NCI-H1930 (cell line): ENCODE data around the gene SLC25A45.

Source experiments
- DNase-seq, 2 experiments: peaks; one replicate each; lab custom pipeline; 2025; lab: John Stamatoyannopoulos, UW

Gene SLC25A45

DNA sequence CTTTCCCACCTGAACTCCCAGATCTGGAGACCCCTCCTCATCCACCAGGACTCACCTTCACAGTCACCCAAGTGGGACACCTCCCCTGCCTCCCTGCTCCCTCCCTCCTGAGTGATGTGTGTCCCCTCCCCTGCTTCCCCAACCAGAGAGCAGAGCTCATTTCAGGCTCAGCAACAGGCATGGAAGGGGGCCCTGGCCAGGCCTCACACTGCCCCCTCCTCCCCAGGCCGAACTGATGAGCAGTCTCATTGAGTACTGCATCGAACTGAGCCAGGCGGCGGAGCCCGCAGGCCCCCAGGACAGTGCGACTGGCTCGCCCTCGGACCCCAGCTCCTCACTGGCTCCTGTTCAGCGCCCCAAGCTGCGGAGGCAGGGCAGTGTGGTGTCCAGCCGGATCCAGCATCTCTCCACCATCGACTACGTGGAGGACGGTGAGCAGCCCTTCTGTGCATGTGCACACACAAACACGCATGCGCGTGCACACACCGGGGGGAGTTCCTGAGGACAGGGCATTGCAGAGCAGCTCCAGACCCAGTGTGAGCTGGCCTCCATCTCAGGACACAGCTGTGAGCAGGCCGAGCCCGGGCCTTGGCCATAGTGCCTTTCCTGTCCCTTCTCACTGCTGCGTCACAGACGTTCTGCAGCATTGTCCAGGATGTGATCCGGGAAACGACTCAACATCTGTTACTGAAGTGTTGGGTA lies 22.3 kb upstream of the SLC25A45 start:
- DNase-seq, result no peak

DNA sequence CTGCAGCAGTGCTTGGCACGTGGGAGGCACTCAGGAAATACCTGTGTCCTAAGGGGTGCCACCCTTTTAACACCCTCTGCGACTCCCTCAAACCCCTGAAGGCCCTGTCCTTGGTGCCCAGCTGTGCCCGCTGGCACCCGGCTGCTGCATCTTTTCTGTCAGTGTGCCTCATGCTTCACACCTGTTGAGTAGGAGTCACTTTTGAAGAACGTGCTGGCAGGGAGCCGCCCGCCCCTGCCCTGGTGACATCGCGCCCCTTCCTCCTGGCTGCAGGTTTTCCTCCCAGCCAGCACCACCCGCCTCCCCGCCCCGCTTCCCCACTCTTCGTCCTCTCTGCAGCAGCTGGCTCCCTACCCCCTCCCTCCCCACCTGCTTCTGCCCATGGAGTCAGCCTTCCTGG lies 21.8 kb upstream of the SLC25A45 start:
- DNase-seq, result no peak

- DNase-seq, result no peak
These were observed 21.2 kb upstream of the SLC25A45 start for GRCh38 chr11:65403607-65404121.

- DNase-seq, result no peak
These were observed 20.3 kb upstream of the SLC25A45 start for GRCh38 chr11:65402790-65403189.

- no peak for DNase-seq
These were observed 19.4 kb upstream of the SLC25A45 start for GRCh38 chr11:65401803-65402248.

- no peak for DNase-seq
These were observed 18.8 kb upstream of the SLC25A45 start for GRCh38 chr11:65401073-65401802.

- no peak for DNase-seq
These were observed 18.0 kb upstream of the SLC25A45 start for GRCh38 chr11:65400307-65401072.

DNA sequence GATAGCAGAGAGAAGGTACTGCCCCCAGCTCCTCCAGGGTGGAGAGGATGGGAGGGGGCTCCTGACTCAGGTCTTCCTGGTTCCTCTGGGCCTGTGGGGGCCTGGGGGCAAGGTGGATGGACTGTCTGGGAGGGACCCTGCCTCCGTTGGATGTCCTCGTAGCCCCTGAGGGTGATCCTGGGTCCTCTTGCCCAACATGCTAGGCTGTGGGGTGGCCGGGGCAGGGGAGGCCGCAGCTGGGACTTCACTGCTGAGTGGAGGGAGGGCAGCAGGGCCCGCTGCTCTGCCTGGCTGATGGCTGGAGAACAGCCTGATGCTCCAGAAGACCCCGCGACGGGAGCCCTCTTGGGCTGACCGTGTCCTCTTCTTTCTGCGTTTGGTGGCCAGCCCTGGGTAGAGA lies 17.4 kb upstream of the SLC25A45 start:
- DNase-seq, result no peak

GRCh38 chr11:65399249-65399648 lies 16.8 kb upstream of the SLC25A45 start:
- no peak for DNase-seq

- DNase-seq, result no peak
These were observed 16.0 kb upstream of the SLC25A45 start for GRCh38 chr11:65398362-65398910.

DNA sequence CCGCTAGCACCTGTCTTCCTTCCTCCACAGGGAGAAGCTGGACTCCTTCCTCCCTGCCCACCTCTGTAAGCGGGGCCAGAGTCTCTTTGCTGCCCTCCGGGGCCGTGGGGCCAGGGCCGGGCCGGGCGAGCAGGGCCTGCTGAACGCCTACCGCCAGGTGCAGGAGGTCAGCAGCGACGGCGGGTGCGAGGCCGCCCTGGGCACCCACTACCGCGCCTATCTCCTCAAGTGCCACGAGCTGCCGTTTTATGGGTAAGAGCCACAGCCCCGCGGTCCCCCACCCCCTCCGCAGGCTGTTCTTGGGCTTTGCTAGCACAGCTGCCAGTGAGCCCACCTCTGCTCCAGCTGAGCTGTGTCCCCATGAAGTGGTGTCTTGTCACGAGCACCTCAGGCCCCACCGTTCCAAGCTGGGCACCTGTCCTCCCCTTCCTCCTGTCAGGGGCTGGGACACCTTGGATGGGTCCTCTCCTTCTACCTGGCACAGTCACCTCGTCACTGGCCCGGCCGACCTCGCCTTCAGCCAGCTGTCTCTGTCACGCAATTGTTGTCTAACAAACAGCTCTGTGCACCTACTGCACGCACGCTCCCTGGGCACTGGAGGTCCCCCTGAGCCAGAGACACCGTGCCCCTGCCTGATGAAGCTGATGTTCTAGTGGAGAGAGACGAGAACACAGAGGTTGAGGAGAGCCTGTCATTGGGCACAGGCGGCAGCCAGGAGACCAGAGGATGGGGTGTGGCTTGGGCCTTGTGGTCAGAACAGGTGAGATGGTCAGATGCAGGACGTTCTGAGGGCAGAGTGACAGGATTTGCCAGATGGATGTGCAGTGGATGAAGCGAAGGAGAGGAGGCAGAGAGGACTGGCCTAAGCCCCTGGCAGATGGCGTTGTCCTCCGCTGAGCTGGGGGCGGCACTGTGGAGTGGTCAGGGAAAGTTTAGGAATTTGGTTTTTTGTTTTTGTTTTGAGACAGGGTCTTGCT lies 14.6 kb upstream of the SLC25A45 start:
- DNase-seq, result no peak

DNA sequence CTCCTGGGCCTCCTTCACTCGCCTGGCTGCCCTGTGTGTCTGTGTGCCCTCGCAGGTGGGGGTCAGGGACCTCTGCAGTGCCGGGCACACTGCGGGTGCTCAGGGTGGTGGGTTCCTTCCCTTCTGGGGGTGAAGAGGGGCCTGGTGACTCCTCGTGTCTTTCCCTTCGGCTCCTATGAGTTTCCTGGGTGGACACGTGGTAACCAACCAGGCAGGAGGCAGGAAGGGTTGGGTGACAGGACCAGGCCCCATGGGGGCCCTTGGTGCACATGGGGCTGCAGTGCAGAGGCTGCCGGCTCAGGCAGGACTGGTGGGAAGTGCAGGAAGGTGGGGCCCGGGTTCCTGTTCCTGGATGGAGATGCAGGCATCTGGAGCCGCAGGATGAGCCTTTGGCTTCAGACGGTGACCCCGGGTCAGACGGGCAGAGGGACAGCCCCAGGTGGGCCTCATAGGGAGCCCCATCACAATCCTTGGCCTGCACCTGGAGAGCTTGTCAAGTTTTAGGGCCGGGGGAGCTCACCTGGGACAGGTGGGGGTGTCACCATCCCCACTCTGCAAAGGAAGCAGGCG lies 13.6 kb upstream of the SLC25A45 start:
- no peak for DNase-seq

DNA sequence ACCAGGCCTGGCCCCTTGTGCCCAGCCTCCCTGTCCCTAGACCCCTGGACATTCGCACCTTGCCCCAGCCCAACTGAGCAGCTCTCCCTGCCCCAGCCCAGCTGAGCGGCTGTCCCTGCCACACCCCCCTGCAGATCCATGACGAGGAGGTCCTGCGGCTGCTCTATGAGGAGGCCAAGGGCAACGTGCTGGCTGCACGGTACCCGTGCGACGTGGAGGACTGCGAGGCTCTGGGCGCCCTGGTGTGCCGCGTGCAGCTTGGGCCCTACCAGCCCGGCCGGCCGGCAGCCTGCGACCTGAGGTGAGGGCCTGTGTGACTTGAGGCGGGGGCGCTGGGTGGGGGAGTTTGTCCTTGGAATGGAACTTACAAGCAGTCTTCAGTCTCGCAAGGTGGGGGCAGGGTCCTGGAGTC lies 11.7 kb upstream of the SLC25A45 start:
- no peak for DNase-seq

GRCh38 chr11:65393513-65394079 lies 11.2 kb upstream of the SLC25A45 start:
- no peak for DNase-seq

GRCh38 chr11:65392899-65393298 lies 10.5 kb upstream of the SLC25A45 start:
- DNase-seq, result no peak

DNA sequence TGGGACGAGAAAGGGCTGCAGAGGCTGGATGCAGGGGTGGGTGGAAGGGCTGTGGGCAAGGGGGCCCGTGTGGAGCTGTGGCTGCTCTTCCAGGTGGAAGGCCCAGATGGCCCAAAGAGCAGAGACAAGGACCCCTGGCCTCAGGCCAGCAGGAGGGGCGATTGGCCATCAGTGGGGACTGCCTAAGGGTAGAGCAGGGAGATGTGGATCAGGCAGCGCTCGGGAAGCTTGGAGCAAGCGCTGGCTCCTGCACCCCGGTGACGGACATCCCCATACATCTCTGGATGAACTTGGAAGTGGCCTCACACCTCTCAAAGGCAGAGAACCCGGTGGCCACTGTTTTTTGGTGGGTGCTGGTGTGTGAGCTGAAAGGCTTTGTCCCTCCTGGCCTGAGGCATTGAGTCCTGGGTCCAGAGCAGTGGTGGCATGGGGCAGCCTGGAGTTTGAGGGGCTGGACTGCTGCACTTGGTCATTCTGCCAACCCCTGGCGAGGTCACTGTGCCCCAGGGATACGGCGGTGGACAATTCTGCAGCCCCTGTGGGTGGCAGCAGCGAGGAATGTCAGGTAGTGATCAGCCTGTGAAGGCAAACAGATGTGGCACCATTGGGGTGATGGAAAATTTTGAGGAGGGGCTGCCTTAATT lies 9.9 kb upstream of the SLC25A45 start:
- DNase-seq, result no peak

DNA sequence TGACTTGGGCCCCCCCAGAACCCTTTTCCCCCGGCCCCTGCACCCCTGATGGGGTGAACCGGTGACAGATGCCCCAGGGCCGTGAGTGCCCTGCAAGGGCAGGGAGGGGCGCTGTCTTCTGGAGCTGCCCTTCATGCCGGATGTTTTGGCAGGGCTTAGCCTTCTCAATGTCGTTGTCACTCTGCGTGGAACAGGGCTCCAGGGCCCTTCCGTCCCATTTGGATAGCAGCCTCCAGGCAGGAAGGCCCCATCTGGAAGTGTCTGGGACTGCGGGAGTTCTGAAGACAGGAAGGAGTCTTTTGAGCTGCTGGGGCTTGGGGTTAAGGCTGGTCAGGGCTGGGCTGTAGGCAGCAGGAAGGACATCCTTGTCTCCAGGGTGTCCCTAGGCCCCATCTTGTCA lies 8.6 kb upstream of the SLC25A45 start:
- no peak for DNase-seq

GRCh38 chr11:65390099-65390941 lies 7.9 kb upstream of the SLC25A45 start:
- no peak for DNase-seq
